Mucosa of stomach (tissue), 1 donor: ENCODE results near the gene TMEM121B.
A peak's percentile ranks its signal among the peaks of the same experiment; 100 is the strongest.

Source experiments
- H3K27me3 ChIP-seq: one replicate; pipeline ENCODE4 v1.7.0; 2013; ENCODE audit warnings: mild to moderate bottlenecking, low read length; ENCODE audit not compliant: control insufficient read depth, insufficient read depth
- H3K36me3 ChIP-seq: one replicate; pipeline ENCODE4 v1.7.0; 2013; ENCODE audit warnings: low read length; ENCODE audit not compliant: control insufficient read depth, insufficient read depth
- H3K4me1 ChIP-seq: one replicate; pipeline ENCODE4 v1.7.0; 2013; ENCODE audit warnings: mild to moderate bottlenecking, low read length; ENCODE audit not compliant: control insufficient read depth, insufficient read depth
- H3K4me3 ChIP-seq: one replicate; pipeline ENCODE4 v1.7.0; 2013; ENCODE audit warnings: low read length
- H3K9ac ChIP-seq: one replicate; pipeline ENCODE4 v1.7.0; 2013; ENCODE audit warnings: mild to moderate bottlenecking, low read length, moderate library complexity
- H3K9me3 ChIP-seq: one replicate; pipeline ENCODE4 v1.7.0; 2013; ENCODE audit warnings: mild to moderate bottlenecking, low read length, moderate library complexity; ENCODE audit not compliant: control insufficient read depth
- donor health status: Pancreatic carcinoma.

Gene TMEM121B

GRCh38 chr22:17121233-17122195, at the start of gene TMEM121B:
Gene TMEM121B, minus strand, starts transcription at chr22:17121360. Its CDS starts 233 bp downstream, at chr22:17121127.
- Histone ChIP-seq H3K4me1 (peaks cover 10% of the 10 kb centered on the region), H3K27me3 (peaks cover 37% of the 10 kb centered on the region), H3K36me3 (no peaks in the 10 kb centered on the region), H3K9me3 (no peaks in the 10 kb centered on the region), H3K4me3 (no peak within 1 kb of the TSS), H3K9ac (no peak within 1 kb of the TSS)

GRCh38 chr22:17167486-17167885, 46.3 kb upstream of the TMEM121B start:
- H3K9ac ChIP-seq: no peak overlapping the region
- H3K4me1 ChIP-seq: peaks cover 7% of the 10 kb centered on the region
- no peaks in the 10 kb centered on the region for H3K27me3 ChIP-seq
- no peaks in the 10 kb centered on the region for H3K36me3 ChIP-seq
- no peak overlapping the region for H3K4me3 ChIP-seq
- H3K9me3 ChIP-seq: no peaks in the 10 kb centered on the region

GRCh38 chr22:17164392-17165024, 43.3 kb upstream of the TMEM121B start:
- no peaks in the 10 kb centered on the region for H3K36me3 ChIP-seq
- H3K4me1 ChIP-seq: peaks cover 3% of the 10 kb centered on the region
- no peak overlapping the region for H3K4me3 ChIP-seq
- no peaks in the 10 kb centered on the region for H3K27me3 ChIP-seq
- H3K9me3 ChIP-seq: no peaks in the 10 kb centered on the region
- no peak overlapping the region for H3K9ac ChIP-seq

GRCh38 chr22:17162731-17163130, 41.6 kb upstream of the TMEM121B start:
- Histone ChIP-seq H3K4me1 (peaks cover 10% of the 10 kb centered on the region), H3K4me3 (no peak overlapping the region), H3K27me3 (no peaks in the 10 kb centered on the region), H3K36me3 (no peaks in the 10 kb centered on the region), H3K9ac (no peak overlapping the region), H3K9me3 (no peaks in the 10 kb centered on the region)

- H3K9ac ChIP-seq: no peak overlapping the region
- no peak overlapping the region for H3K4me3 ChIP-seq
- no peaks in the 10 kb centered on the region for H3K27me3 ChIP-seq
- no peaks in the 10 kb centered on the region for H3K36me3 ChIP-seq
- peaks cover 12% of the 10 kb centered on the region for H3K4me1 ChIP-seq
- no peaks in the 10 kb centered on the region for H3K9me3 ChIP-seq
Measured at GRCh38 chr22:17161991-17162390, 40.8 kb upstream of the TMEM121B start.

GRCh38 chr22:17159504-17159951, 38.4 kb upstream of the TMEM121B start:
- Histone ChIP-seq H3K4me1 (peaks cover 12% of the 10 kb centered on the region), H3K9me3 (no peaks in the 10 kb centered on the region), H3K36me3 (no peaks in the 10 kb centered on the region), H3K27me3 (no peaks in the 10 kb centered on the region), H3K4me3 (peak overlapping the region; percentile 47), H3K9ac (peak overlapping the region; percentile 66)

- no peaks in the 10 kb centered on the region for H3K36me3 ChIP-seq
Measured at GRCh38 chr22:17158568-17159503, 37.7 kb upstream of the TMEM121B start, which contains the start of gene HDHD5. Gene HDHD5, minus strand, starts transcription at chr22:17159277. Its CDS starts 26 bp downstream, at chr22:17159251.

GRCh38 chr22:17158176-17158567, 37.0 kb upstream of the TMEM121B start:
- no peaks in the 10 kb centered on the region for H3K36me3 ChIP-seq
- H3K4me1 ChIP-seq: peaks cover 14% of the 10 kb centered on the region
- H3K9ac ChIP-seq: peak overlapping the region; percentile 66

More at GRCh38 chr22:17158568-17159503, 37.7 kb upstream of the TMEM121B start, which contains the start of gene HDHD5:
- Histone ChIP-seq H3K9me3 (no peaks in the 10 kb centered on the region), H3K27me3 (no peaks in the 10 kb centered on the region), H3K4me1 (peaks cover 12% of the 10 kb centered on the region), H3K9ac (peak within 1 kb of the TSS; percentile 66), H3K4me3 (peak within 1 kb of the TSS; percentile 47)

GRCh38 chr22:17157714-17158113, 36.6 kb upstream of the TMEM121B start:
- no peaks in the 10 kb centered on the region for H3K9me3 ChIP-seq
- peaks cover 18% of the 10 kb centered on the region for H3K4me1 ChIP-seq
- peak overlapping the region; percentile 66 for H3K9ac ChIP-seq
- H3K36me3 ChIP-seq: no peaks in the 10 kb centered on the region
- H3K4me3 ChIP-seq: no peak overlapping the region
- no peaks in the 10 kb centered on the region for H3K27me3 ChIP-seq

More at GRCh38 chr22:17158176-17158567, 37.0 kb upstream of the TMEM121B start:
- H3K27me3 ChIP-seq: no peaks in the 10 kb centered on the region
- peak overlapping the region; percentile 46 for H3K4me3 ChIP-seq
- no peaks in the 10 kb centered on the region for H3K9me3 ChIP-seq

- H3K4me1 ChIP-seq: peaks cover 30% of the 10 kb centered on the region
- H3K9ac ChIP-seq: no peak overlapping the region
- no peaks in the 10 kb centered on the region for H3K27me3 ChIP-seq
- H3K9me3 ChIP-seq: no peaks in the 10 kb centered on the region
- no peak overlapping the region for H3K4me3 ChIP-seq
- H3K36me3 ChIP-seq: no peaks in the 10 kb centered on the region
Measured at GRCh38 chr22:17155941-17156340, 34.8 kb upstream of the TMEM121B start.

GRCh38 chr22:17152971-17153370, 31.8 kb upstream of the TMEM121B start:
- Histone ChIP-seq H3K9me3 (no peaks in the 10 kb centered on the region), H3K4me3 (no peak overlapping the region), H3K4me1 (peaks cover 32% of the 10 kb centered on the region), H3K9ac (no peak overlapping the region), H3K36me3 (no peaks in the 10 kb centered on the region), H3K27me3 (no peaks in the 10 kb centered on the region)
